Bone marrow (tissue), 2 donors: Measurements from ENCODE around the gene KREMEN2.

ENCODE experiments used
- DNase-seq, 2 donors: peaks; one replicate each; lab custom pipeline; 2025; lab: John Stamatoyannopoulos, UW

Gene KREMEN2

GRCh38 chr16:2966043-2966807 is 2.1 kb downstream of the KREMEN2 start:
- no peak for DNase-seq

- no peak for DNase-seq
Observed at GRCh38 chr16:2966808-2967191, 2.7 kb downstream of the KREMEN2 start.

DNA sequence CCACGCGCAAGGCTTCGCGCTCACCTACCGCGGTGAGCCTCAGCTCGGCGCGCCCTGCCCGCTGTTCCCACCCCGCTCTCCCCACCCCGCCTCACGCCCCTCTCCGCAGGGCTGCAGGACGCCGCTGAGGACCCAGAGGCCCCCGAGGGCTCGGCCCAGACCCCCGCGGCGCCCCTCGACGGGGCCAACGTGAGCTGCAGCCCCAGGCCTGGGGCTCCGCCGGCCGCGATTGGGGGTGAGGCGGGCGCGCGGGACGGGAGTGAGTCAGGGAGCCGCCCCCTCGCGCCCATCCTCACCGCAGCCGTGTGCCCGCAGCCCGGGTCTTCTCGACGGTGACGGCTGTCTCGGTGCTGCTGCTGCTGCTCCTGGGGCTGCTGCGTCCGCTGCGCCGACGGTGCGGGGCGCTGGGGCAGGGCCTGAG is 3.1 kb downstream of the KREMEN2 start:
- no peak for DNase-seq

GRCh38 chr16:2967721-2968161 is 3.7 kb downstream of the KREMEN2 start:
- DNase-seq, result no peak

DNA sequence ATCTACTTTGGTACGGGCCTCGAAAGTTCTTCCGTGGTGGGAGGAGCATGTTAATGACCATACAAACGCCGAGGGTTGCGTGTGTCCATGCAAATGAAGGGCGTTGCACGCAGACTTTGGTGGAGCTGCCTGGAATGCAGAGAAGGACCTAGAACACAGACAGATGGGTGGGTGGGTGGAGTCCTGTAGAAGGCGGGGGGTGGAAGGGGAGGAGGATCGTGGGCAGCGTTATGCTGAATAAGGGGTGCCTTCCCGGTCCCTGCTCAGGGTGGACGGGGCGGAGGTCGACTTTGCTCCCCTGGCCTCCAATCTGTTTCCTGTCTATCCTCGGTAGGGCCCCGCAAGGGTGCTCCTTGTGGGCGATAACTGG is 4.3 kb downstream of the KREMEN2 start:
- no peak for DNase-seq

- DNase-seq, result peak; percentile 63 to 64
Observed at GRCh38 chr16:2968738-2969544, 4.9 kb downstream of the KREMEN2 start, which contains the start of gene PAQR4. TSS of gene PAQR4 (plus strand) at chr16:2969348. CDS start at chr16:2969675, 327 bp downstream.

GRCh38 chr16:2969545-2970521 is 5.8 kb downstream of the KREMEN2 start:
- DNase-seq, result peak; percentile 49 to 65

GRCh38 chr16:2970563-2970962 is 6.5 kb downstream of the KREMEN2 start:
- no peak for DNase-seq

DNA sequence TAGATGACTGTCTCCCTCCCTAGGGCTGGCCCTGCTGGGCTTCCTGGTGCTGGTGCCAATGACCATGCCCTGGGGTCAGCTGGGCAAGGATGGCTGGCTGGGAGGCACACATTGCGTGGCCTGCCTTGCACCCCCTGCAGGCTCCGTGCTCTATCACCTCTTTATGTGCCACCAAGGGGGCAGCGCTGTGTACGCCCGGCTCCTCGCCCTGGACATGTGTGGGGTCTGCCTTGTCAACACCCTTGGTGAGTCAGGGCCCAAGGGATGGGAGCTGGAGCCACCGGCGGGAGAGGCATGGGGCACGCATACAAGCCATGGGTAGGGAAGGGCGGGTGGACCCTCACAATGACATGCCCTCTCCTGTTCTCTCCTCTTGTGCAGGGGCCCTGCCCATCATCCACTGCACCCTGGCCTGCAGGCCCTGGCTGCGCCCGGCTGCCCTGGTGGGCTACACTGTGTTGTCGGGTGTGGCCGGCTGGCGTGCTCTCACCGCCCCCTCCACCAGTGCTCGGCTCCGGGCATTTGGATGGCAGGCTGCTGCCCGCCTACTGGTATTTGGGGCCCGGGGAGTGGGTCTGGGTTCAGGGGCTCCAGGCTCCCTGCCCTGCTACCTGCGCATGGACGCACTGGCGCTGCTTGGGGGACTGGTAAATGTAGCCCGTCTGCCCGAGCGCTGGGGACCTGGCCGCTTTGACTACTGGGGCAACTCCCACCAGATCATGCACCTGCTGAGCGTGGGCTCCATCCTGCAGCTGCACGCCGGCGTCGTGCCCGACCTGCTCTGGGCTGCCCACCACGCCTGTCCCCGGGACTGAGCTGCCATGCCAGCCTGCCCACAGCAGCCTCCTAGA is 7.3 kb downstream of the KREMEN2 start:
- no peak for DNase-seq

DNA sequence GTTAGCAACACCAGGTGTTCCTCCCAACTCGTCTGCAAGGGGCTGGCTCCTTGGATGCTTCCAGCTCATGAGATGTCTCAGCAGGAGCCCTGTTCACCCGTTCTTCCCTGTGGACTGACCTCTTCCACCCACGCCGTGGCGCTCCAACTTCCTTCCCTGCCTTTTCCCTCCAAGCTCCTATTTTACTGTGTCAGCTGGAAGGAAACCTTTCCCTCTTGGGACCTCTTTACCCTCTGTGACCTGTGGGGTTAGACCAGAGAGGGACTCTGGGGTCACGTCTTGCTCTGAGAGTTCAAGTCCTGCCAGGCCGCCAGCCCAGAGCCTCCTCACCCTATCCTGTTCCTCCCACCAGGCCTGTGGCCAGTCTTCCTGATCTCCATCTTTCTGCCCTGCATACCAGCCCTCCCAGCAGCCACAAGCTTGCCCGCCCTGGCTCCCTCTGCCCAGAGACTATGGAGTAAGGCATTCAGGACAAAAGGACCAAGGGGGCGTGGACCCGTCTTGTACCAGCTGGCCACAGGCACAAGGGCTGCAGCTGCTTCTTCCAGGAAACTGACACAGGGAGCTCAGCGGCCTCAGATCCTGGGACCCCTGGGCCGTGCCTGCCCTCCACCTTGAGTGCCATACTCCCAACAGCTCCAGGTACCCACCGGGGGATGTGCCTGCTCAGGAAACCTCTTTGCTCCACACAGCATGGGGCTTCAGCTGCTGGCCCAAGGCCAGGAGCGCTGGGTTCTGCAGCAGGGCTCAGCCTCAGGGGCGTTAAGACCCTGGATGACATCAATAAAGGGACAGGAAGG is 8.1 kb downstream of the KREMEN2 start:
- no peak for DNase-seq

- DNase-seq, result no peak
Observed at GRCh38 chr16:2973093-2973492, 9.0 kb downstream of the KREMEN2 start.

- no peak for DNase-seq
Observed at GRCh38 chr16:2973605-2974318, 9.7 kb downstream of the KREMEN2 start.

DNA sequence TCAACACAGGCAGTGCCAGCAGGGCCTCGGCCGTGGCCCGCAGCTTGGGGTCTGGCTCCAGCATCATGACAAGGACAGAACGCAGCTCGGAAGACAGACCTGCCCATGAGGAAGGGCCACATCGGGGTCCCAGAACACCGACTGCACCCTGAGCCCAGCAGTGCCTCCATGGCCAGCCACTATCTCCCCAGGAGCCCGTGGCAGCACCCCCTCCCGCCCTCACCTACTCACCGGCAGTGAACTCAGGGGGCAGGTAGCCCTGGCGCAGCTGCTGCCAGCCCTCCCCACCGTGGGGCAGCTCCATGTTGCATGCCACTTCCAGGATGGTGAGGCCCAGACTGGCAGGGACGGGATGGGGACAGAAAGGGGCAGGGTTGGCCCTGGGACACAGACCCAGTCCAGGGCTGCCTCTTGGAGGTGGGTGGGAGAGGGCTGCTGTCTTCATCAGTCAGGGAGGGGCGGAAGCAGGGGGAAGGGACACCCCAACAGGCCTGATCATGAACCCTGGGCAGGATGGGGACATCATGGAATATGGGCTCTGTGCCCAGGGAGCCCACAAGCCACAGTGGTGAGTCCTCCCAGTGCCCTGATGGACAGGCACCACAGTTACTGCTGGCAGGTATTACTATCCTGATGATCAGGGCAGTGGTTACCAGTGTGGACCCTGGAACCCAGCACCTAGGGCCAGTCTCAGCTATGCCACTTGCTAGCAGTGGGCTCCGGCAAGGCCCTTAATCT is 10.4 kb downstream of the KREMEN2 start:
- no peak for DNase-seq

- DNase-seq, result no peak
Observed at GRCh38 chr16:2975161-2975795, 11.2 kb downstream of the KREMEN2 start.

DNA sequence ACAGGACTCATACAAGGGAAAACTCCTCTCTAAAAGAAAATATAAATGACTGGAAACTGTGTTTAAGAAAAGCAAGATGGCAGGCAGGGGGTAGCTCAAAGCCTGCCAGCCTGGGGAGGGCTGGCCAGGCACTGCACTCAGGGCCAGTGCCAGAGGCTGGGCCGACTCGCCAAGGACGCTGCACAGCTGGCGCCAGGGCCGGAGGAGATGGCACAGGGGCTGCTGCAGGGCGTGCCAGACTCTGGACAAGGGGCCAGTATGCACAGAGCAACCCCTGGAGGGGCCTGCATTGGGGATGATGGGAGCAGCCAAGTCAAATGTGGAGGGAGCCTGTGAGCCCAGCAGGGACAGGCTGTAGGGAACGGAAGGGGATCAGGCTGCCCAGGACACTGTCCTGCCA is 12.1 kb downstream of the KREMEN2 start:
- no peak for DNase-seq

- no peak for DNase-seq
Observed at GRCh38 chr16:2976673-2977072, 12.6 kb downstream of the KREMEN2 start.

GRCh38 chr16:2977440-2977839 is 13.4 kb downstream of the KREMEN2 start:
- no peak for DNase-seq

- DNase-seq, result no peak
Observed at GRCh38 chr16:2979669-2980226, 15.7 kb downstream of the KREMEN2 start.
